ENCODE measurements around the gene LRRC71.

The LRRC71 gene

GRCh38 chr1:156920233-156921052 lies at the start of gene LRRC71:
TSS of gene LRRC71 (plus strand) at chr1:156920632. CDS start at chr1:156920804, 172 bp downstream.
- peak; percentile 67 for DNase-seq

GRCh38 chr1:156873659-156874058 lies 46.8 kb upstream of the LRRC71 start:
- no peak for DNase-seq

- no peak for DNase-seq
Measured at GRCh38 chr1:156874142-156874541, 46.3 kb upstream of the LRRC71 start.

- DNase-seq: no peak
Measured at GRCh38 chr1:156874572-156875340, 45.7 kb upstream of the LRRC71 start.

GRCh38 chr1:156875341-156875615 lies 45.2 kb upstream of the LRRC71 start:
- no peak for DNase-seq

- DNase-seq: no peak
Measured at GRCh38 chr1:156876281-156876680, 44.2 kb upstream of the LRRC71 start.

- no peak for DNase-seq
Measured at GRCh38 chr1:156877433-156878170, 42.8 kb upstream of the LRRC71 start.

- DNase-seq: no peak
Measured at GRCh38 chr1:156879876-156880275, 40.6 kb upstream of the LRRC71 start.

- DNase-seq: no peak
Measured at GRCh38 chr1:156880473-156880872, 40.0 kb upstream of the LRRC71 start.

- DNase-seq: no peak
Measured at GRCh38 chr1:156881101-156881500, 39.3 kb upstream of the LRRC71 start.

GRCh38 chr1:156881663-156882062 lies 38.8 kb upstream of the LRRC71 start:
- no peak for DNase-seq

GRCh38 chr1:156882543-156882942 lies 37.9 kb upstream of the LRRC71 start:
- DNase-seq: no peak

GRCh38 chr1:156883919-156884318 lies 36.5 kb upstream of the LRRC71 start:
- DNase-seq: no peak

- DNase-seq: no peak
Measured at GRCh38 chr1:156884560-156885184, 35.8 kb upstream of the LRRC71 start.

- no peak for DNase-seq
Measured at GRCh38 chr1:156885314-156885713, 35.1 kb upstream of the LRRC71 start.

- DNase-seq: no peak
Measured at GRCh38 chr1:156885880-156886355, 34.5 kb upstream of the LRRC71 start.

- no peak for DNase-seq
Measured at GRCh38 chr1:156886583-156887281, 33.7 kb upstream of the LRRC71 start.

- DNase-seq: no peak
Measured at GRCh38 chr1:156887317-156887716, 33.1 kb upstream of the LRRC71 start.

GRCh38 chr1:156887734-156888133 lies 32.7 kb upstream of the LRRC71 start:
- no peak for DNase-seq

GRCh38 chr1:156889802-156890580 lies 30.4 kb upstream of the LRRC71 start:
- peak; percentile 55 for DNase-seq
